ENCODE data around the gene SDK1. TPM values are rescaled to one million over a fixed set of nuclear protein-coding genes. Genes with fewer than 3 reads are reported as not detected.
"Not testable (repeated sequence)": the region's sequence is repeated elsewhere in the genome, so short reads cannot be mapped to it uniquely, and the experiment has no call there.

SDK1 gene
- total RNA-seq, 1 donor from 2014 or later: 37.6 TPM

DNA sequence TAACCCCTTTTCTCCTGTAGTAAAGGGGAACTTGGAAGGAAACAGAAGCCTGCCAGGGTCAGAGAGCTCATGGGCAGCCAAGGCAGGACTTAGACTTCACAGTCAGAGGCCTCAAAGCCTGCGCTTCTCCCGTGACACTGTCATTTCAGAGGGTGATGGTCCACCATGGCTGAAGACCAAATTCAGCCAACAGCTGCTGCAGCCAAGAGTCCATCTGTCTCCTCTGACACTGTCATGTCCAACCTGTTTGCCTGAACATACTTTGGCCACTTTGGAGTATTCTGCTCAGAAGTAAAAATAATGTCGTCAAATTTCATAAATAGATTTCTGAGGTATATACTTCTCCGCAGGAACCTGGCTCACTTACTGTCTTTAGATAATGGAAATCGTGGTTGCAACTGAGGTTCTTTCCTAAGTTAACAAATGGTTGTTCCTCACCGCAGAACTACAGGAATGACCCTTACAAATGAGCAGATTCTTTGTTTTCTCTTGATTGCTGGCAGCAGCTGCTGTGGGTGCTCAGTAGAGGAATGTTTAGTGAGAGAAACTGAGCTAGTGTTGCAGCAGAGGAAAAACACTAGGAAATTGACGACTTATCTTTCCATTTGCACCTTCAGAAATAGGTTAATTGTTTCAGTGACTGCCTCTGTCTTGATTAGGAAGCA, 626.5 kb downstream of the SDK1 start:
- Mint-ChIP-seq H3K4me1 (ENCODE audit: low read depth) (peaks cover 33% of the 10 kb centered on the region), H3K9me3 (ENCODE audit: low read depth) (no peaks in the 10 kb centered on the region), H3K27me3 (no peaks in the 10 kb centered on the region), H3K27ac (no peak overlapping the region), H3K36me3 (ENCODE audit: insufficient read depth) (peaks cover 1% of the 10 kb centered on the region), H3K4me3 (ENCODE audit: low read depth) (no peak overlapping the region)
- TF ChIP-seq, protein P1, sequence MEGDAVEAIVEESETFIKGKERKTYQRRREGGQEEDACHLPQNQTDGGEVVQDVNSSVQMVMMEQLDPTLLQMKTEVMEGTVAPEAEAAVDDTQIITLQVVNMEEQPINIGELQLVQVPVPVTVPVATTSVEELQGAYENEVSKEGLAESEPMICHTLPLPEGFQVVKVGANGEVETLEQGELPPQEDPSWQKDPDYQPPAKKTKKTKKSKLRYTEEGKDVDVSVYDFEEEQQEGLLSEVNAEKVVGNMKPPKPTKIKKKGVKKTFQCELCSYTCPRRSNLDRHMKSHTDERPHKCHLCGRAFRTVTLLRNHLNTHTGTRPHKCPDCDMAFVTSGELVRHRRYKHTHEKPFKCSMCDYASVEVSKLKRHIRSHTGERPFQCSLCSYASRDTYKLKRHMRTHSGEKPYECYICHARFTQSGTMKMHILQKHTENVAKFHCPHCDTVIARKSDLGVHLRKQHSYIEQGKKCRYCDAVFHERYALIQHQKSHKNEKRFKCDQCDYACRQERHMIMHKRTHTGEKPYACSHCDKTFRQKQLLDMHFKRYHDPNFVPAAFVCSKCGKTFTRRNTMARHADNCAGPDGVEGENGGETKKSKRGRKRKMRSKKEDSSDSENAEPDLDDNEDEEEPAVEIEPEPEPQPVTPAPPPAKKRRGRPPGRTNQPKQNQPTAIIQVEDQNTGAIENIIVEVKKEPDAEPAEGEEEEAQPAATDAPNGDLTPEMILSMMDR (IDR thresholded peaks at IDR 0.05; ENCODE audit: unreplicated experiment): no peak
- DNase-seq (ENCODE audit: low spot score, unreplicated experiment): no peak

DNA sequence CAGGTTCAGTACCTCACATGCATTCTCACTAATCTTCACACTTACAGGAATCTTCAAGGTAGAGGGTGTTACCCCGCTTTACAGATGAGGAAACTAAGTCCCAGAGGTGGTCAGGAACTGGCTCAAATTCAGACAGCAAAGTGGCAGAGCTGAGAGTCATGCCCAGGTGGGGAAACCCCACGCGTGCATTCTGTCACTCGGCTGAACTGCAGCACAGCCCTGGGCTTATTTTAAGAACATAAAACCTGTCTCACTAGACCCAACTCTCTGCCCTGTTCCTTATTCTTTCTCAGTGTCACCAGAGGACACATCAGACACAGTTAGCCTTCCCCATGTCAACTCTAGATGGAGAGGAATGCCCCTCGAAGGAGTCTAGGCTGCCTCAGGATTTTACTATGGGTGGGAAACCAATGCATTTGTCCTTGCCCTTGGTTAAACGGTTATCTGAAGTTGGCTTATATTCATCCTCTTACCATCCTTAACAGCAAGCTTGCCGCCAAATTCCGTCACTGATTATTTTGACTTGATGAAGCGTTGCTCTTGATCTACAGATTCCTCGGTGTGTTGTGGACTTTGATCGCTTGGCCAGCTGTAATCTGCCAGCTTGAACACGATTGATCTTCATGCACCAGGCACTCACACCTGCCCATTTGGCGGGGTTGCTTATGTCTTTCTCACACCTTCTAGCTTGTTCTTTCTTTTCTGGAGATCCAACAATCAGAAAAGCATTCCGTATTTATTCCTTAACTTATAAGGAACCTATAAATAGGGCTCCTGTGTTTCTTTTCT, 627.9 kb downstream of the SDK1 start:
- no peaks in the 10 kb centered on the region for H3K27me3 Mint-ChIP-seq
- TF ChIP-seq, protein P1 (IDR thresholded peaks at IDR 0.05; ENCODE audit: unreplicated experiment): no peak
- peak overlapping the region; percentile 6 for H3K27ac Mint-ChIP-seq
- H3K4me3 Mint-ChIP-seq (ENCODE audit: low read depth): peak overlapping the region; percentile 8
- DNase-seq (ENCODE audit: low spot score, unreplicated experiment): no peak
- peaks cover 31% of the 10 kb centered on the region for H3K4me1 Mint-ChIP-seq (ENCODE audit: low read depth)
- peaks cover 1% of the 10 kb centered on the region for H3K36me3 Mint-ChIP-seq (ENCODE audit: insufficient read depth)
- H3K9me3 Mint-ChIP-seq (ENCODE audit: low read depth): no peaks in the 10 kb centered on the region

DNA sequence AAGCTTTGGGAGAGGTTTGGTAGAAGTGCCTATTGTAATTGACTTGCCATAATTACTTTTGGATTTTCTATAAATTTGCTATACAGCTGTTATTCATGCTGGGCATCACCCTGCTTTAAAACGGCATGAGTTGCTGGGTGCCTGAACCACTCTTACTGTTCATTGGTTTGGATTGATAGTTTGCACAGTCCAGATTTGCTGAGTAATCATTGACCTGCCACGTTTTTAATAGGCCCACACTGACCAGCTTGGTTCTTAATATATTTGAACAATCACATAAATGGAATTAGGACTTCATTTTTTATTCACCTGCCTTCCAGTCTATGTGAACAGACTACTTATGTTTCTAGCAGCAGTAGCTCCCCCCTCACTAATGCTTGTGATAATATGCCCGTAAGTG, 630.8 kb downstream of the SDK1 start:
- TF ChIP-seq, protein P1 (IDR thresholded peaks at IDR 0.05; ENCODE audit: unreplicated experiment): no peak
- DNase-seq (ENCODE audit: low spot score, unreplicated experiment): no peak
- peaks cover 12% of the 10 kb centered on the region for H3K9me3 Mint-ChIP-seq (ENCODE audit: low read depth)
- peak overlapping the region; percentile 86 for H3K27ac Mint-ChIP-seq
- no peak overlapping the region for H3K4me3 Mint-ChIP-seq (ENCODE audit: low read depth)
- peaks cover 29% of the 10 kb centered on the region for H3K4me1 Mint-ChIP-seq (ENCODE audit: low read depth)
- peaks cover 20% of the 10 kb centered on the region for H3K36me3 Mint-ChIP-seq (ENCODE audit: insufficient read depth)
- H3K27me3 Mint-ChIP-seq: no peaks in the 10 kb centered on the region

GRCh38 chr7:3937146-3937545, 636.1 kb downstream of the SDK1 start:
- H3K4me1 Mint-ChIP-seq (ENCODE audit: low read depth): peaks cover 11% of the 10 kb centered on the region
- no peak overlapping the region for H3K27ac Mint-ChIP-seq
- H3K27me3 Mint-ChIP-seq: no peaks in the 10 kb centered on the region
- TF ChIP-seq, protein P1 (IDR thresholded peaks at IDR 0.05; ENCODE audit: unreplicated experiment): no peak
- H3K36me3 Mint-ChIP-seq (ENCODE audit: insufficient read depth): peaks cover 29% of the 10 kb centered on the region
- H3K9me3 Mint-ChIP-seq (ENCODE audit: low read depth): peaks cover 16% of the 10 kb centered on the region
- no peak overlapping the region for H3K4me3 Mint-ChIP-seq (ENCODE audit: low read depth)
- no peak for DNase-seq (ENCODE audit: low spot score, unreplicated experiment)

GRCh38 chr7:3937605-3938004, 636.6 kb downstream of the SDK1 start:
- Mint-ChIP-seq H3K4me3 (ENCODE audit: low read depth) (no peak overlapping the region), H3K36me3 (ENCODE audit: insufficient read depth) (peaks cover 29% of the 10 kb centered on the region), H3K9me3 (ENCODE audit: low read depth) (peaks cover 16% of the 10 kb centered on the region), H3K27me3 (no peaks in the 10 kb centered on the region), H3K4me1 (ENCODE audit: low read depth) (peaks cover 6% of the 10 kb centered on the region), H3K27ac (no peak overlapping the region)
- TF ChIP-seq, protein P1 (IDR thresholded peaks at IDR 0.05; ENCODE audit: unreplicated experiment): no peak
- DNase-seq (ENCODE audit: low spot score, unreplicated experiment): no peak

GRCh38 chr7:3941706-3942105, 640.7 kb downstream of the SDK1 start:
- H3K36me3 Mint-ChIP-seq (ENCODE audit: insufficient read depth): peaks cover 18% of the 10 kb centered on the region
- H3K27ac Mint-ChIP-seq; DNase-seq (ENCODE audit: low spot score, unreplicated experiment); H3K27me3 Mint-ChIP-seq; H3K4me3 Mint-ChIP-seq (ENCODE audit: low read depth); H3K4me1 Mint-ChIP-seq (ENCODE audit: low read depth): not testable (repeated sequence)
- H3K9me3 Mint-ChIP-seq (ENCODE audit: low read depth): peaks cover 17% of the 10 kb centered on the region
